OCI-LY3 (cell line): ENCODE data around the gene PDGFC.

Source experiments
- EZH2phosphoT487 ChIP-seq: fragments of 200-600 bp; shearing (Covaris generic); IDR thresholded peaks from 2 replicates; pipeline ENCODE4 v1.6.1; 2018; ENCODE audit warnings: antibody characterized with exemption, mixed run types, low read depth
- TF ChIP-seq, protein P1 (sequence below): fragments of 200-600, 300-600 bp; sonication (generic); IDR thresholded peaks from 2 replicates; pipeline ENCODE4 v1.5.1; 2014; ENCODE audit warnings: antibody characterized with exemption, low read length, low read depth

- TF ChIP-seq, protein P1, sequence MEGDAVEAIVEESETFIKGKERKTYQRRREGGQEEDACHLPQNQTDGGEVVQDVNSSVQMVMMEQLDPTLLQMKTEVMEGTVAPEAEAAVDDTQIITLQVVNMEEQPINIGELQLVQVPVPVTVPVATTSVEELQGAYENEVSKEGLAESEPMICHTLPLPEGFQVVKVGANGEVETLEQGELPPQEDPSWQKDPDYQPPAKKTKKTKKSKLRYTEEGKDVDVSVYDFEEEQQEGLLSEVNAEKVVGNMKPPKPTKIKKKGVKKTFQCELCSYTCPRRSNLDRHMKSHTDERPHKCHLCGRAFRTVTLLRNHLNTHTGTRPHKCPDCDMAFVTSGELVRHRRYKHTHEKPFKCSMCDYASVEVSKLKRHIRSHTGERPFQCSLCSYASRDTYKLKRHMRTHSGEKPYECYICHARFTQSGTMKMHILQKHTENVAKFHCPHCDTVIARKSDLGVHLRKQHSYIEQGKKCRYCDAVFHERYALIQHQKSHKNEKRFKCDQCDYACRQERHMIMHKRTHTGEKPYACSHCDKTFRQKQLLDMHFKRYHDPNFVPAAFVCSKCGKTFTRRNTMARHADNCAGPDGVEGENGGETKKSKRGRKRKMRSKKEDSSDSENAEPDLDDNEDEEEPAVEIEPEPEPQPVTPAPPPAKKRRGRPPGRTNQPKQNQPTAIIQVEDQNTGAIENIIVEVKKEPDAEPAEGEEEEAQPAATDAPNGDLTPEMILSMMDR, result no peak
- TF ChIP-seq EZH2phosphoT487, result no peak
Observed at GRCh38 chr4:156788782-156789181, 182.8 kb downstream of the PDGFC start.
